Activated naive CD4-positive, alpha-beta T cell treated with Interleukin-2 at 50 U/mL for 16 hours (primary cell): Measurements from ENCODE around the gene MDFIC2.

ENCODE experiments used
- DNase-seq: peaks from one replicate; pipeline ENCODE4 v3.0.0-alpha.2; 2020

MDFIC2 gene

GRCh38 chr3:70177881-70178645 lies 134.4 kb downstream of the MDFIC2 start:
- DNase-seq: no peak

GRCh38 chr3:70176224-70176623 lies 136.2 kb downstream of the MDFIC2 start:
- DNase-seq: no peak

- DNase-seq: no peak
These were observed 155.6 kb downstream of the MDFIC2 start for GRCh38 chr3:70156808-70157207.

- no peak for DNase-seq
These were observed 161.8 kb downstream of the MDFIC2 start for GRCh38 chr3:70150599-70150998.

DNA sequence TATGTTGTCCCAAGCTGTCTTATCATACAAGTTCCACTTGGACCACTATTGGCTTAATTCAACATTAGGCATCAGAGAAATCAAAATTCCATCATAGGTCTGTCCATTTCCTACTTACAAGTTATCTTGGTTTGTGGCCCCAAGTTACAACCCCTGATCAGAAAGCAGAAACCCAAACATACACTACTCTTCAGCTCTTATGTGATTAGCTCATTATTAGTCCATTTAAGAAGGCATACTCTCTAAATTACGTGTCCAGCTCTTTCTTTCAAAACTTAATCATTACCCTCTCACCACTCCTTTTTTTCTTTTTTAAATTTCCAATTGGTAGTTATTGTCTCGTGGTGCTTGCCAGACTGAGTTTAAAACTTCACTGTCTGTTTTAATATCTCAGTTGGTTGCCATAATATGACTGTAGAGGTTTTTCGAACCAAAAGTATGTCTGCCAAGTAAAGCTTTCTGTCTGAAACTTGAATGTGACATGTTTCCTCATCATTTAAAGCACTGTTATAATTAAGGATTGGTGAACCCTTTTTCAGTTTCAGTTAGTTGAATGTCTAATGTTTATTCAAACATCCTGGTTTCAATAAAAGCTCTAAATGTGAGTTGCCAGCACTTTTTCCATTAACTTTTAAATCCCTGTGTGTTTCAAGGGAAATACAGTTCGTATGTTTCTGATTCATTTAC lies 162.6 kb downstream of the MDFIC2 start:
- no peak for DNase-seq
